H9 (cell line): Measurements from ENCODE around the gene PLA2G4D. TPM values are rescaled to one million over a fixed set of nuclear protein-coding genes. Genes with fewer than 3 reads are reported as not detected.

Source experiments
- DNase-seq: peaks from one replicate; pipeline ENCODE4 v3.0.0-alpha.2; 2017
- H2AFZ ChIP-seq: one replicate; pipeline ENCODE4 v1.6.1; 2013; ENCODE audit warnings: mild to moderate bottlenecking, low read length, control low read depth, moderate library complexity
- H2AK5ac ChIP-seq: 2 replicates; pipeline ENCODE4 v1.6.1; 2013; ENCODE audit warnings: low read length, control low read depth, mixed read lengths; ENCODE audit not compliant: insufficient read length
- H2BK120ac ChIP-seq: one replicate; pipeline ENCODE4 v1.6.1; 2013; ENCODE audit warnings: low read depth, mild to moderate bottlenecking, low read length, control low read depth, inconsistent platforms; ENCODE audit not compliant: poor library complexity, severe bottlenecking
- H2BK12ac ChIP-seq: 2 replicates; pipeline ENCODE4 v1.6.1; 2013; ENCODE audit warnings: low read length, control low read depth, mixed read lengths, low read depth; ENCODE audit not compliant: insufficient read length
- H2BK15ac ChIP-seq: 2 replicates; pipeline ENCODE4 v1.6.1; 2013; ENCODE audit warnings: low read depth, low read length, control low read depth
- H2BK20ac ChIP-seq: one replicate; pipeline ENCODE4 v1.6.1; 2013; ENCODE audit warnings: low read depth, mild to moderate bottlenecking, low read length, control low read depth, inconsistent platforms; ENCODE audit not compliant: poor library complexity, severe bottlenecking
- H2BK5ac ChIP-seq: 2 replicates; pipeline ENCODE4 v1.6.1; 2013; ENCODE audit warnings: low read length, control low read depth, mixed read lengths; ENCODE audit not compliant: insufficient read length
- H3K14ac ChIP-seq: 2 replicates; pipeline ENCODE4 v1.6.1; 2013; ENCODE audit warnings: low read length, control low read depth; ENCODE audit not compliant: insufficient read depth
- H3K18ac ChIP-seq: 2 replicates; pipeline ENCODE4 v1.6.1; 2013; ENCODE audit warnings: low read depth, mild to moderate bottlenecking, mixed read lengths, low read length, control low read depth; ENCODE audit not compliant: insufficient read length
- H3K23ac ChIP-seq: 2 replicates; pipeline ENCODE4 v1.6.1; 2013; ENCODE audit warnings: low read length, control low read depth, mixed read lengths, low read depth; ENCODE audit not compliant: insufficient read length
- H3K23me2 ChIP-seq: 2 replicates; pipeline ENCODE4 v1.6.1; 2013; ENCODE audit warnings: low read depth, mild to moderate bottlenecking, mixed read lengths, low read length, control low read depth; ENCODE audit not compliant: insufficient read length, poor library complexity, severe bottlenecking
- H3K27ac ChIP-seq: 2 replicates; pipeline ENCODE4 v1.5.1; 2013; ENCODE audit warnings: low read length, control low read depth, mixed read lengths, low read depth; ENCODE audit not compliant: insufficient read length
- H3K27me3 ChIP-seq: 2 replicates; pipeline ENCODE4 v1.6.1; 2013; ENCODE audit warnings: low read length, control low read depth, inconsistent platforms; ENCODE audit not compliant: insufficient read depth
- H3K4ac ChIP-seq: 2 replicates; pipeline ENCODE4 v1.6.1; 2013; ENCODE audit warnings: low read depth, mild to moderate bottlenecking, control low read depth, inconsistent platforms, low read length, moderate library complexity
- H3K4me1 ChIP-seq: 2 replicates; pipeline ENCODE4 v1.6.1; 2013; ENCODE audit warnings: low read length, control low read depth, inconsistent platforms; ENCODE audit not compliant: insufficient read depth
- H3K4me2 ChIP-seq: 2 replicates; pipeline ENCODE4 v1.6.1; 2013; ENCODE audit warnings: low read length, control low read depth, mixed read lengths; ENCODE audit not compliant: insufficient read length, insufficient read depth
- H3K56ac ChIP-seq: 2 replicates; pipeline ENCODE4 v1.6.1; 2013; ENCODE audit warnings: low read depth, mild to moderate bottlenecking, mixed read lengths, low read length, control low read depth; ENCODE audit not compliant: insufficient read length
- H3K79me1 ChIP-seq: 2 replicates; pipeline ENCODE4 v1.6.1; 2013; ENCODE audit warnings: low read depth, mild to moderate bottlenecking, moderate library complexity, low read length, control low read depth, inconsistent platforms; ENCODE audit not compliant: insufficient read depth, poor library complexity, severe bottlenecking
- H3K79me2 ChIP-seq: 2 replicates; pipeline ENCODE4 v1.6.1; 2013; ENCODE audit warnings: low read length, control low read depth, inconsistent platforms; ENCODE audit not compliant: insufficient read depth
- H3K9ac ChIP-seq: 2 replicates; pipeline ENCODE4 v1.6.1; 2013; ENCODE audit warnings: low read length, control low read depth, mixed read lengths; ENCODE audit not compliant: insufficient read length; ENCODE audit errors: extremely low read depth
- H3K9me3 ChIP-seq: one replicate; pipeline ENCODE4 v1.6.1; 2013; ENCODE audit warnings: low read depth, low read length, inconsistent platforms; ENCODE audit not compliant: control insufficient read depth
- H3T11ph ChIP-seq: one replicate; pipeline ENCODE4 v1.6.1; 2013; ENCODE audit warnings: mild to moderate bottlenecking, low read length, control low read depth, inconsistent platforms
- H4K20me1 ChIP-seq: one replicate; pipeline ENCODE4 v1.6.1; 2013; ENCODE audit not compliant: control insufficient read depth, insufficient read length, insufficient read depth
- H4K5ac ChIP-seq: 2 replicates; pipeline ENCODE4 v1.6.1; 2013; ENCODE audit warnings: low read depth, mild to moderate bottlenecking, mixed read lengths, low read length, control low read depth; ENCODE audit not compliant: insufficient read length
- H4K8ac ChIP-seq: replicated peaks from 2 replicates; pipeline ENCODE4 v1.6.1; 2013; ENCODE audit warnings: low read length, control low read depth, mixed read lengths, low read depth; ENCODE audit not compliant: insufficient read length
- H4K91ac ChIP-seq: 2 replicates; pipeline ENCODE4 v1.6.1; 2013; ENCODE audit warnings: low read depth, mild to moderate bottlenecking, moderate library complexity, mixed read lengths, low read length, control low read depth; ENCODE audit not compliant: insufficient read length
- H3K27ac Mint-ChIP-seq, 3 experiments: 2 replicates in 2 of 3; 3 replicates in 1 of 3; pipeline ENCODE4 v1.8.0; 2020 to 2021; ENCODE audit warnings: mixed read lengths in 3 of 3, mild to moderate bottlenecking in 1 of 3, moderate library complexity in 1 of 3
- H3K27me3 Mint-ChIP-seq: 2 replicates; pipeline ENCODE4 v1.8.0; 2021; ENCODE audit warnings: low read depth, mild to moderate bottlenecking, moderate library complexity, mixed read lengths
- H3K36me3 Mint-ChIP-seq, 3 experiments: 2 replicates in 2 of 3; 3 replicates in 1 of 3; pipeline ENCODE4 v1.8.0; 2020 to 2021; ENCODE audit warnings: low read depth in 3 of 3, mixed read lengths in 3 of 3; ENCODE audit not compliant: insufficient read depth in 1 of 3
- H3K4me1 Mint-ChIP-seq, 2 experiments: 2 replicates each; pipeline ENCODE4 v1.8.0; 2020; ENCODE audit warnings: mixed read lengths in 2 of 2
- H3K4me3 Mint-ChIP-seq, 2 experiments: 2 replicates in 1 of 2; 3 replicates in 1 of 2; pipeline ENCODE4 v1.8.0; 2020 to 2021; ENCODE audit warnings: mild to moderate bottlenecking in 2 of 2, mixed read lengths in 2 of 2, moderate library complexity in 1 of 2
- H3K9me3 Mint-ChIP-seq, 2 experiments: 2 replicates in 1 of 2; 3 replicates in 1 of 2; pipeline ENCODE4 v1.8.0; 2020; ENCODE audit warnings: mild to moderate bottlenecking in 2 of 2, mixed read lengths in 2 of 2, moderate library complexity in 1 of 2
- WGBS: extraction: QIAGEN DNeasy Blood & Tissue Kit; methylation state at CpG from one replicate; pipeline ENCODE4 v1.1.7; 2013; ENCODE audit warnings: missing lambda C conversion rate, low lambda C conversion rate, mixed read lengths; ENCODE audit not compliant: insufficient read length; ENCODE audit errors: extremely low coverage; 5-methylcytosine and 5-hydroxymethylcytosine counted together
- total RNA-seq: library from RNA; stranded (reverse); gene quantifications from 2 replicates; pipeline ENCODE4 v1.2.1, GENCODE V29; 2021
- TF ChIP-seq, protein P1 (sequence below): fragments of 200-600 bp; sonication (generic); conservative IDR thresholded peaks from 3 replicates; pipeline ENCODE4 v1.8.0; 2021; ENCODE audit warnings: antibody characterized with exemption, mild to moderate bottlenecking

Gene PLA2G4D
- total RNA-seq, 1 experiment from 2014 or later, result 0.33 TPM

GRCh38 chr15:42089942-42090341 lies 4.4 kb downstream of the PLA2G4D start:
- no peak for DNase-seq
- no peak overlapping the region for H3K4me3 Mint-ChIP-seq
- no peak overlapping the region for H3T11ph ChIP-seq
- H3K79me2 ChIP-seq, result no peaks in the 10 kb centered on the region
- H3K56ac ChIP-seq, result no peak overlapping the region
- no peaks in the 10 kb centered on the region for H3K9me3 ChIP-seq
- H2BK5ac ChIP-seq, result no peak overlapping the region
- H3K4me2 ChIP-seq, result no peak overlapping the region
- no peak overlapping the region for H3K18ac ChIP-seq
- no peak overlapping the region for H3K4ac ChIP-seq
- no peak overlapping the region for H4K91ac ChIP-seq
- no peaks in the 10 kb centered on the region for H3K23me2 ChIP-seq
- WGBS, result no CpG with 5 or more reads among the region's 4 CpGs
- no peak overlapping the region for H4K8ac ChIP-seq
- no peak overlapping the region for H3K27ac Mint-ChIP-seq
- TF ChIP-seq, protein P1, sequence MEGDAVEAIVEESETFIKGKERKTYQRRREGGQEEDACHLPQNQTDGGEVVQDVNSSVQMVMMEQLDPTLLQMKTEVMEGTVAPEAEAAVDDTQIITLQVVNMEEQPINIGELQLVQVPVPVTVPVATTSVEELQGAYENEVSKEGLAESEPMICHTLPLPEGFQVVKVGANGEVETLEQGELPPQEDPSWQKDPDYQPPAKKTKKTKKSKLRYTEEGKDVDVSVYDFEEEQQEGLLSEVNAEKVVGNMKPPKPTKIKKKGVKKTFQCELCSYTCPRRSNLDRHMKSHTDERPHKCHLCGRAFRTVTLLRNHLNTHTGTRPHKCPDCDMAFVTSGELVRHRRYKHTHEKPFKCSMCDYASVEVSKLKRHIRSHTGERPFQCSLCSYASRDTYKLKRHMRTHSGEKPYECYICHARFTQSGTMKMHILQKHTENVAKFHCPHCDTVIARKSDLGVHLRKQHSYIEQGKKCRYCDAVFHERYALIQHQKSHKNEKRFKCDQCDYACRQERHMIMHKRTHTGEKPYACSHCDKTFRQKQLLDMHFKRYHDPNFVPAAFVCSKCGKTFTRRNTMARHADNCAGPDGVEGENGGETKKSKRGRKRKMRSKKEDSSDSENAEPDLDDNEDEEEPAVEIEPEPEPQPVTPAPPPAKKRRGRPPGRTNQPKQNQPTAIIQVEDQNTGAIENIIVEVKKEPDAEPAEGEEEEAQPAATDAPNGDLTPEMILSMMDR, result no peak
- no peak overlapping the region for H3K27ac ChIP-seq
- H2BK12ac ChIP-seq, result no peak overlapping the region
- no peak overlapping the region for H2AFZ ChIP-seq
- H2BK15ac ChIP-seq, result no peak overlapping the region
- H3K4me1 Mint-ChIP-seq, result peaks cover 19 to 20% of the 10 kb centered on the region in 2 experiments
- no peaks in the 10 kb centered on the region; a peak in 1 of 5 replicates for H3K9me3 Mint-ChIP-seq
- no peak overlapping the region for H2BK20ac ChIP-seq
- H3K27me3 ChIP-seq, result no peaks in the 10 kb centered on the region
- H3K27me3 Mint-ChIP-seq, result no peaks in the 10 kb centered on the region; the same call in 1 of the 2 replicates
- H3K23ac ChIP-seq, result no peak overlapping the region
- H4K20me1 ChIP-seq, result no peaks in the 10 kb centered on the region
- H2BK120ac ChIP-seq, result no peak overlapping the region
- no peak overlapping the region for H2AK5ac ChIP-seq
- no peak overlapping the region for H4K5ac ChIP-seq
- H3K79me1 ChIP-seq, result no peaks in the 10 kb centered on the region
- no peaks in the 10 kb centered on the region; the same call in 1 of the 2 replicates for H3K4me1 ChIP-seq
- H3K36me3 Mint-ChIP-seq, result no peaks in the 10 kb centered on the region
- no peak overlapping the region for H3K9ac ChIP-seq
- no peak overlapping the region for H3K14ac ChIP-seq
